ENCODE data around the gene BBOX1.
"Not testable (repeated sequence)": the region's sequence is repeated elsewhere in the genome, so short reads cannot be mapped to it uniquely, and the experiment has no call there.

Gene BBOX1

GRCh38 chr11:27129686-27130085 is 89.1 kb downstream of the BBOX1 start:
- no peak for FAIRE-seq

DNA sequence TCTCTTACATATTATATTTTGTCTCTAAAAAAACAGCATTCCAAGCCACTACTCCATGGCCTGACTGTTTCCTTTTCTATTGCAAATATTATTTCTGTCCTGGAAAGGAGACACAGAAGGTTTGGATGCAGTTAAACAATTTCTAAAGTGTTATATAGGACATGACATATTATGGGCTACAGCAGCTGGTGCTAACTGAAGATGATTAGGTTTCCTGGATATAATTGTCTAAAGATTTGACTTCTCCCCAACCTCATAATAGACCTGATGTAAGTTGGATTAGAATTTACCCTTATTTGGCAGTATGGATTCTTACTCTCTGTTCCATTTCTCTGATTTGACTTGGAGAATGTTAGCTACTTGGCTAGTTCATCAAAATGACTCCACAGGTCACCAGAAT is 90.2 kb downstream of the BBOX1 start:
- FAIRE-seq = no peak

DNA sequence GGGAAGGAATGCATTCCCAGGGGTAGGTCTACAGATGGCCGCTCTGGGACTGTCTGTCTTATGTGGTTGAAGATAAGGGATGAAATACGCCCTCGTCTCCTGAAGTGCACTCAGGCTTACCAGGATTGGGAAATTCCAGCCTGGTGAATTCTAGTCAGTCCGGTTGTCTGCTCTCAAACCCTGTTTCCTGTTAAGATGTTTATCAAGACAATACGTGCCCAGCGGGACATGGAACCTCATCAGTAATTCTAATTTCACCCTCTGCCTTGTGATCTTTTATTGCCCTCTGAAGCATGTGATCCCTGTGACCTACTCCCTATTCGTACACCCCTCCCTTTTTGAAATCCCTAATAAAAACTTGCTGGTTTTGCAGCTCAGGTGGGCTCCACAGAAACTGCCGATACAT is 95.3 kb downstream of the BBOX1 start:
- FAIRE-seq = not testable (repeated sequence)

DNA sequence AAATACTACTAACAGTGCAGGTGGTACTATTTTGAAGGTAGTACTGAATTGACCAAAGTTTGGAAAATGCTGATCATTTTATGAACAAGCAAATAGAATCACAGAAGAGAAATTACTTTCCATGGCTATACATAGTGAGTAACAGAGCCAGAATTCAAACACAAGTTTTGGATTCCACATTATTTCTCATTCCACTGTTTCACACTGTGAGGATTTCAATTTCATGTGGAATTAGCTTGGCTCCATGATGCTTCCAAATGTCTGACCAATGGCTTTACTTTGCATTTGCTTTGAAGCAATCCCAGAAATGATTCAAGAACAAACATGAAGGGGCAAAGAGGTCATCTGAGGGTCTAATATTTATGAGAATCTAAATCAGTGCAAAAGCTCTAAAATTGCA is 98.1 kb downstream of the BBOX1 start:
- FAIRE-seq = no peak

- no peak for FAIRE-seq
Measured at GRCh38 chr11:27139742-27140367, 99.2 kb downstream of the BBOX1 start.

GRCh38 chr11:27141576-27141975 is 101.0 kb downstream of the BBOX1 start:
- FAIRE-seq = no peak

DNA sequence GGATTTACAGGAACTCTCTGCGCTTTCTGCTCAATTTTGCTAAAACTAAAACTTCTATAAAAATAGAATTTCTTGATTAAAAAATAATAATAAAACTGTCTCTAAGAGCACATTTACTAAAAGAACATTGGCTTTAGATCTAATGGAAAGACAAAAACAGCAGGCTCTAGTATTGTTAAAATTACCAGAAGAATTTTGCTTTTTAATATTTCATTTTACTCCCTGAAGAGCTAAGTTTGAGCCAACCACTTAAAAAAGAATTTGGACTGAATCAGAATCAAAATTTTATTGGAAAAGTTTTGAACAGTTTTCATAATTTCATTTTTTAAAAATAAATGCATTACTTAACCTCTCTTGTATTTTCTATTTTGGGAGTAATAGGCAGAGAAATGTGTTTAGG is 107.3 kb downstream of the BBOX1 start:
- no peak for FAIRE-seq

- FAIRE-seq = no peak
Measured at GRCh38 chr11:27148506-27148905, 107.9 kb downstream of the BBOX1 start.

GRCh38 chr11:27150098-27150497 is 109.5 kb downstream of the BBOX1 start:
- FAIRE-seq = no peak

DNA sequence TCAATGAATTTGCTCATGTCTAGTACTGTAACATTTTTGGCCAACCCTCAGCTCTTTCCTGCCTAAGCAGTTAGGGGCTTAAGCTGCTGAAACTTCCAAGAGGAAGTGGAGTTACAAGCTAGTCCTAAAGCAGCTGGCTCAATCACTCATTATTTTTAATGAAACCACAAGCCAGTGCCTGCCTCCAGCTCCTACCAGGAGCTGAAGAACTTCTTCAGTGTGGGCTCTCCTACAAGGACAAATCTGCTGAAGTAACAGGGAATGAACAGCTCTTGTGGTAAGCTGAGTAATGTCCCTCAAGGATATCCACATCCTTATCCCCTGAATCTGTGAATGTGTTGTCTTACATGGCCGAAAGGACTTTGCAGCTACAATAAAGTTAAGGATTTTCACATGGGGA is 112.5 kb downstream of the BBOX1 start:
- FAIRE-seq = no peak

DNA sequence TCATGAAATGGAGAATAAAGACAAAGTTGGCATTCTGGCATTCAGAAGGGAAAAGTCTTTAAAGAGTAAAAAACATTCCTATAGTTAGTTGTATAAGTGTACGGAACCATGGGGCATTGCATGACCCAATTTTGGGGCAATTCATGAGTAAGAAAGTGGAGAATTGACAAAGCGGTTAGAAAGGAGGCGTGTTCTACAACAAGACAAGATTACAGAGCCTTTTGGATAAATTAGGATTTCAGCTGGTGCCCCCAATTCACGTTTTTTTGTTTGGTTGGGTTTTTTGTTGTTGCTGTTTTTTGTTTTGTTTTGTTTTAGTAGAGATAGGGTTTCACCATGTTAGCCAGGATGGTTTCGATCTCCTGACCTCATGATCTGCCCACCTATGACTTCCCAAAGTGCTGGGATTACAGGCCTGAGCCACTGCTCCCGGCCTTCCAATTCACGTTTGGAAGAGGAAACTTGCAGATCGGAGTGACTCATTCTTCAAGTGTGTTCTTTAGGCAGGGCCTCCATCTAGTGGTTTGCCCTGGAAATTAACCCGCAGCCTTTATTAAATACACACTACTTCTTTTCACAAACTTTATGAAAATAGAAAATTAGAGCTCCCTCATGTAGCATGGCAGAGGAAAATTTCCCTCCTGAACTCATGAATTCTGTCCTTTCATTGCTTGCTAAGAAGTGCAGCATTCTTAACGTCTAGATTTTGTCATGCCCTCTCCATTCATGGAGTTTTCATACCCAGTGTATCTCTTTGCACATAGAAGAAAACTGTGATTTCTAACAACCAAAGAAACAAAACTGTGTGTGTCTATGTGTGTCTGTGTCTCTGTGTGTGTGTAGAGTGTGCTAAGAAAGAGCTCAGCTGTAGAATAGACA is 118.1 kb downstream of the BBOX1 start:
- FAIRE-seq = no peak

- no peak for FAIRE-seq
Measured at GRCh38 chr11:27159335-27159679, 118.7 kb downstream of the BBOX1 start.

DNA sequence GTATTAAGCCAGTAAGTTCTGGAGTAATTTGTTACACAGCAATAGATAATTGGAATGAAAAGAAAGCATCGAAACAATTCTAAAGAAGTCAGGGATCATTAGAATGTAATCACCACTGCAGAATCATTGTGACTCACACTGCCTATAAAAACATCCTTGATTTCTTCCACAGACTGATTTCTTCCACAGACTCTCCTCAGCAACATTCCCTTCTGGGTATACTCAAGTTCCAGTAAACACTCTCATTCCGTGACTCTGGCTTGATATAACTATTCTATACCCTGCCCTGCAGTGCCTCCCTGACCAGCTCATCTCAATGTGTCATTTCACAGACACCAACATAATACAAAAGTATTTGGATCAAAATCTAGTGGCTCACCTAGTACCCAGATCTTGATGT is 120.5 kb downstream of the BBOX1 start:
- no peak for FAIRE-seq

- FAIRE-seq = no peak
Measured at GRCh38 chr11:27162237-27162636, 121.6 kb downstream of the BBOX1 start.

GRCh38 chr11:27166130-27166529 is 125.5 kb downstream of the BBOX1 start:
- no peak for FAIRE-seq

GRCh38 chr11:27171376-27171958 is 130.9 kb downstream of the BBOX1 start:
- FAIRE-seq = no peak

DNA sequence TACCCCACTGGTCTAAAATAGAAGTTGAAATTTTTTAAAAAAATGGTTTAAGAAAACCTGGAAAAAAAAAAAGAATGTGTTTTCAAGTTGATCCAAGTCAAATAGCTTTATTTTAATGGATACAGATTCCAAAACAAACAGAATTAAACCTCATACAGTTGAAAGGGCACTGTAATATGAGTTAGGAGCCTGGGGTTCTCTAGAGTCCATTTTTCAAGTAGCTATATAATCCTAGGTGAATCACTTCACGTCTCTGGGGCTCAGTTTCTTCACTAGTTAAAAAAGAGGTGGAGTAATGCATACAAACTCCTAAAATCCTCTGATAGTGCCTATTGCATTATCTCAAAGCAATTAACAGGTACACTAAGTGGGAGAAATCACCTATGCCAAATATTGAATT is 132.9 kb downstream of the BBOX1 start:
- FAIRE-seq = no peak

DNA sequence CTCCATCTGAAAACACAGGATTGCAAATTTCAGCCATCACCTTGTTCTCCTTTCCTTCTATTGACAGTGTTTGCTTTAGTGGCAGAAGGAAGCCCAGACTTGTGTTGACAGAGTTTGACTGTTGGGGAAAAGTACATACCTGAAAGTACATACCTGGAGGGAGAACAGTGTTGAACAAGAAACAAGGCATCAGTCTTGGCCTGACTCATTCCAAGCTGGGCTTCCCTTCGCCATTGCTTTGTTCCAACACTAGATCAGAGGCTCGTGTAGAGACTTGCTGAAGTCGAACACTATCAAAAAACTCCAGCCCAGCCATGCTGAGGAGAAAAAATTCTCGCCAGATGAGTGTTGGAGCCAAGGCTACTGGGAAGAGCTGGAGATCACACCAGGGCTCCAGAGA is 133.4 kb downstream of the BBOX1 start:
- FAIRE-seq = no peak

DNA sequence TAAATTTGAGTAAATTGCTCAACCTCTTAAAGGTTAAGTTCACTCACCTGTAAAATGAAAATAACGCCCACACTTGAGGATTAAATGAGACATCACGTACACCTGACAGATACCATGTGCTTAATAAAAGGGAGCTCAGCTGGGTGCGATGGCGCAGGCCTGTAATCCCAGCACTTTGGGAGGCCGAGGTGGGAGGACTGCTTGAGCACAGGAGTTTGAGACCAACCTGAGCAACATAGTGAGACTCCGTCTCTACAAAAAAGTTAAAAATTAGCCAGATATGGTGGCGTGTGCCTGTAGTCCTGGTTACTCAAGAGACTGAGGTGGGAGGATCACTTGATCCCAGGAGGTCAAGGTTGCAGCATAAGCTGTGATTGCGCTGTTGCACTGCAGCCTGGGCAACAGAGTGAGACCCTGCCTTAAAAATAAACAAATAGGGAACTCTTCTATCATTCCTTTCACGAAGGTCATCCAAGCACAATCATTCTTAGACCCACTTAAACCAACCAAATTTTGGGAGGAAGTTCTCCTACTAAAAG is 134.1 kb downstream of the BBOX1 start:
- FAIRE-seq = no peak

GRCh38 chr11:27175562-27175961 is 134.9 kb downstream of the BBOX1 start:
- not testable (repeated sequence) for FAIRE-seq
